ENCODE measurements around the gene LAMA1. TPM values are rescaled to one million over a fixed set of nuclear protein-coding genes. Genes with fewer than 3 reads are reported as not detected.

Gene LAMA1
- total RNA-seq, 4 donors from 2014 or later = 1.2 to 3.0 (median 1.9) TPM

DNA sequence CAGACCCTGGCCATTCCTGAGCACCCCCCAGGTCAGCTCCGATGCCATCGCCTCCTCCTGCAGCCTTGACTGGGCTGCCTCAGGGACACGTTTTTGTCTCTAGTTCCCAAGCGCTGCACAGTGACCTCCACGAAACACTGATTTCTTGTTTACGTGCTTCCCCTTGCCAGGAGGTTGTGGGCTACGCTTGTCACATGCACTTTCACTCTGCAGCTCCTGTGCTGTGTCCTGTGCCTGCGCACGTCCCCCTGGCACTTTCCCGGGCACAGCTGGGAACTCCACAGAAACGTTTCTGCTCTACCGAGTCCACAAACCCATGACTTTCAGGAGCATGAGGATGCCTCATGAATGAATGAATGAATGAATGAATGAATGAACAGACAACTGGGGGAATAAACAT is 160.6 kb downstream of the LAMA1 start:
- no peaks in the 10 kb centered on the region for H3K27me3 ChIP-seq
- TF ChIP-seq EP300 (IDR thresholded peaks at IDR 0.05) (no peak), POLR2A (IDR thresholded peaks at IDR 0.05) (no peak)
- TF ChIP-seq, protein P1, sequence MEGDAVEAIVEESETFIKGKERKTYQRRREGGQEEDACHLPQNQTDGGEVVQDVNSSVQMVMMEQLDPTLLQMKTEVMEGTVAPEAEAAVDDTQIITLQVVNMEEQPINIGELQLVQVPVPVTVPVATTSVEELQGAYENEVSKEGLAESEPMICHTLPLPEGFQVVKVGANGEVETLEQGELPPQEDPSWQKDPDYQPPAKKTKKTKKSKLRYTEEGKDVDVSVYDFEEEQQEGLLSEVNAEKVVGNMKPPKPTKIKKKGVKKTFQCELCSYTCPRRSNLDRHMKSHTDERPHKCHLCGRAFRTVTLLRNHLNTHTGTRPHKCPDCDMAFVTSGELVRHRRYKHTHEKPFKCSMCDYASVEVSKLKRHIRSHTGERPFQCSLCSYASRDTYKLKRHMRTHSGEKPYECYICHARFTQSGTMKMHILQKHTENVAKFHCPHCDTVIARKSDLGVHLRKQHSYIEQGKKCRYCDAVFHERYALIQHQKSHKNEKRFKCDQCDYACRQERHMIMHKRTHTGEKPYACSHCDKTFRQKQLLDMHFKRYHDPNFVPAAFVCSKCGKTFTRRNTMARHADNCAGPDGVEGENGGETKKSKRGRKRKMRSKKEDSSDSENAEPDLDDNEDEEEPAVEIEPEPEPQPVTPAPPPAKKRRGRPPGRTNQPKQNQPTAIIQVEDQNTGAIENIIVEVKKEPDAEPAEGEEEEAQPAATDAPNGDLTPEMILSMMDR (IDR thresholded peaks at IDR 0.05) = no peak
- 94% methylated on average over 12 of the region's 12 CpGs for WGBS, 2 donors
- H3K9me3 ChIP-seq = no peaks in the 10 kb centered on the region
- H3K4me3 ChIP-seq = no peak overlapping the region
- DNase-seq (ENCODE audit: low spot score in 2 of 2) = no peak
- no peak overlapping the region for H3K27ac ChIP-seq
- H3K36me3 ChIP-seq = no peaks in the 10 kb centered on the region
- no peaks in the 10 kb centered on the region for H3K4me1 ChIP-seq

DNA sequence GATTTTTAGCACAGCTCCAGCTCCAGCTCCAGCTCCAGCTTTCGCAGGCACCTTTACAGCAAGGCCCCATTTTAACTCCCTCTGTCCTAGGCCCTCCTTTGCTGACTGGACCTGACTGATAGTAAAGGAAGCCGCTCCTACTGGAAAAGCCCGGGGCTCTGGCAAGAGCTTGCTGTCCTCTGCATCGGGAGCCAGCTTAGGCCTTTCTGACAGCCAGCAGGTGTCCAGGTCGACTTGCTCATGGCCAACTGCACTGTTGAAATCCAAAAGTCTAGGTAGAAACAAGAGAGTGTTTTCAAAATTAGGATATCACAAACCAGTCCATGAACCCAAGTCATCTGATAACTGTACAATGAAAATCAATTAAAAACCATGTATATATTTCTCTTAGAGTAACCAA is 161.1 kb downstream of the LAMA1 start:
- TF ChIP-seq, protein P1 (IDR thresholded peaks at IDR 0.05) = no peak
- Histone ChIP-seq H3K27ac (no peak overlapping the region), H3K4me1 (no peaks in the 10 kb centered on the region), H3K9me3 (no peaks in the 10 kb centered on the region), H3K4me3 (no peak overlapping the region), H3K36me3 (no peaks in the 10 kb centered on the region), H3K27me3 (no peaks in the 10 kb centered on the region)
- no peak for DNase-seq (ENCODE audit: low spot score in 2 of 2)
- WGBS, 2 donors = 92 to 94% methylated on average over 5 of the region's 5 CpGs

DNA sequence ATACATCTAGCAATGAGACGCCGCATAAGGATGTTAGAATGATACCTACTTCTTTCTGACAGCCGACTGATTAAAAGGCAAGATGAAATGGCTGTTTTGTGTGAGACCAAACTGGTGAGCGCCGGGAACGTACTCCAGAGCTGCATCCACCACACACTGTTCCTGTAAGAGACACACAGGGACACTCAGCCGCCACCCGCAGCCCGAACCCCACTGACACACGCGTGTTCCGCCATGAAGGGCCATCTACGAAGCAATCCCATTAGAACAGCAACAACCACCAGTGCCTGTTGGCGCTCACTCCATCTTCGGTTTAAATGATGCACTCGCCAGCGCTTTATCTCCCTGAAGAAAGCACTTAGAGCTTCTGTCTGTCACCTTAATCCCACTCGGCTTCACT is 162.3 kb downstream of the LAMA1 start:
- no peaks in the 10 kb centered on the region for H3K27me3 ChIP-seq
- H3K27ac ChIP-seq = no peak overlapping the region
- H3K9me3 ChIP-seq = no peaks in the 10 kb centered on the region
- DNase-seq (ENCODE audit: low spot score in 2 of 2) = no peak
- TF ChIP-seq, protein P1 (IDR thresholded peaks at IDR 0.05) = no peak
- no peaks in the 10 kb centered on the region for H3K4me1 ChIP-seq
- no peak overlapping the region for H3K4me3 ChIP-seq
- 96% methylated on average over 18 of the region's 18 CpGs for WGBS, 2 donors
- no peaks in the 10 kb centered on the region for H3K36me3 ChIP-seq

DNA sequence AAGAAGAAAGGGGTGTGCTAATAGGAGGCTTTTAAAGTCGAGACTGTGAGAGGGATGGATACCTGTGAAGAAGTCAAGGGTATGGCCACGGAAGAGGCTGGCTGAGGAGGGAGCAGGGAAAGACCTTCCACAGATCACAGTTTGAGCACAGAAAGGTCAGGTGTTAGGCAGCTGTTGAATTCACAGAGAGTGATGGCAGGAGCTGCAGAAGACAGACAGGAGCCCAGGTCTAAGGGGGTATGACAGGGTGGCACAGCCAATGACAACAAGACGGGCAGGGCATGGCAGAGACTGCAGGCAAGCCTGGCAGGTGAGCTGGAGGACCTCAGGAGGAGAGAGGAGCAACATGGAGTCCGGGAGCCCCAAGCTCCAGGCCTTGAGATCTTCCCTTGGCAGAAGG is 163.1 kb downstream of the LAMA1 start:
- 77 to 95% methylated on average over 4 of the region's 4 CpGs for WGBS, 2 donors

DNA sequence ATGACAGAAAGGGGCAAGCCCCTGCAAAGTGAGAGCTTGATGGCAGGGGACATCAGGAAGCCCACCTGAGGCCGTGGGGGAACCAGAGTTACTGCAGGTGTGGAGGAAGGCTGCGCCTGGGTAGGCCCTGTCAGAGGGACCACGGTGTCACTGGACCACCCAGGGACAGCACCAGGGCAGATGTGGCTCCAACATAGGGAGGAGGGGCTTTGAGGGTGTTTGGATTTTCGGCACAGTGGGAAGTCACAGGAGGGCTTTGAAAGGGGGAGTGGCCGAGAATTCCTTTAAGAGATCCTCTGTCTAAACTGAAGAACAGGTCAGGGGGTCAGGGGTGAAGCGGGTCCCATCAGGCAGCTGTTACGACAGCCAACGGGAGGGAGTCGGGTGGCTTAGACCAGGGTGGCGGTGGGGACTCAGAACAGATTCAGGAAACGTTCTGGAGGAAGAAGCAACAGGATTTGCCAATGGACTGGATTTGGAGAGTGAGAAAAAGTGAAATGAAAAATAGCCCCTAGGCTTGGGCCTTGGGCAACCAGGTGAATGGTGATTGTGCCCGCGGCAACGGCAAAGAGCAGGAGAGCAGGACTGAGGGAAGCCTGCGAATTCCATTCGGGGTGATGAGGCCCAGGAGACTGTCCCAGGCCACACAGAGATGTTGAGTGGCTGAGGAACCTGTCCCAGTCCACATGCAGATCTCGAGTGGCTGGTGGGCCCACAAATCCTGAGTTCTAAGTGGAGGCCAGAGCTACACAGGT is 166.1 kb downstream of the LAMA1 start:
- H3K9me3 ChIP-seq = no peaks in the 10 kb centered on the region
- DNase-seq (ENCODE audit: low spot score in 2 of 2) = no peak
- 72 to 80% methylated on average over 17 of the region's 17 CpGs for WGBS, 2 donors

More for the DNA sequence above, 163.1 kb downstream of the LAMA1 start:
- Histone ChIP-seq H3K4me3 (no peak overlapping the region), H3K36me3 (no peaks in the 10 kb centered on the region), H3K27me3 (no peaks in the 10 kb centered on the region), H3K27ac (no peak overlapping the region), H3K9me3 (no peaks in the 10 kb centered on the region), H3K4me1 (no peaks in the 10 kb centered on the region)
- DNase-seq (ENCODE audit: low spot score in 2 of 2) = no peak
- no peak for TF ChIP-seq EP300 (IDR thresholded peaks at IDR 0.05)
- TF ChIP-seq POLR2A (IDR thresholded peaks at IDR 0.05) = no peak
- TF ChIP-seq, protein P1 (IDR thresholded peaks at IDR 0.05) = no peak

More for the DNA sequence above, 166.1 kb downstream of the LAMA1 start:
- Histone ChIP-seq H3K4me1 (no peaks in the 10 kb centered on the region), H3K4me3 (no peak overlapping the region), H3K27me3 (no peaks in the 10 kb centered on the region), H3K36me3 (no peaks in the 10 kb centered on the region), H3K27ac (no peak overlapping the region)
- TF ChIP-seq EP300 (IDR thresholded peaks at IDR 0.05) = no peak
- TF ChIP-seq POLR2A (IDR thresholded peaks at IDR 0.05) = no peak
- TF ChIP-seq, protein P1 (IDR thresholded peaks at IDR 0.05) = no peak

Measured in tibial nerve (tissue), 4 donors.